GM12878 (cell line): ENCODE data around the gene ASRGL1. TPM values are rescaled to one million over a fixed set of nuclear protein-coding genes. Genes with fewer than 3 reads are reported as not detected.

ENCODE experiments used
- CREB1 ChIP-seq: IDR thresholded peaks from 2 replicates; pipeline ENCODE4 v1.6.1; 2012; ENCODE audit warnings: low read depth, mild to moderate bottlenecking, inconsistent platforms
- EP300 ChIP-seq, 2 experiments: fragments of 150-350 bp in 1 of 2; IDR thresholded peaks; 2 replicates each; pipeline ENCODE4 v1.6.1; 2011 to 2012; ENCODE audit warnings: low read depth in 2 of 2, low read length in 2 of 2, borderline replicate concordance in 1 of 2, improper control_type of control experiment in 1 of 2, inconsistent platforms in 1 of 2; ENCODE audit not compliant: control insufficient read depth in 1 of 2
- NFYB ChIP-seq: IDR thresholded peaks from 2 replicates; pipeline ENCODE4 v1.6.1; 2011; ENCODE audit warnings: low read depth, mild to moderate bottlenecking, low read length, improper control_type of control experiment, moderate library complexity; ENCODE audit not compliant: insufficient read depth
- NR2F1 ChIP-seq: fragments of 450-650 bp; conservative IDR thresholded peaks from 2 replicates; pipeline ENCODE4 v1.6.1; 2017; ENCODE audit warnings: mild to moderate bottlenecking
- POU2F2 ChIP-seq: IDR thresholded peaks from 3 replicates; pipeline ENCODE4 v1.6.1; 2011; ENCODE audit warnings: low read depth, mild to moderate bottlenecking, low read length, borderline replicate concordance
- RUNX3 ChIP-seq: IDR thresholded peaks from 2 replicates; pipeline ENCODE4 v1.6.1; 2012; ENCODE audit warnings: low read length, inconsistent platforms
- polyA plus RNA-seq, 11 experiments: library from polyadenylated mRNA; depleted of rRNA in 4 of 11; unstranded in 6 of 11; stranded (reverse) in 5 of 11; fragments of >200 nt; fragmentation: Nextera tagmentation in 4 of 11; fragmentation: Illumina TruSeq in 1 of 11; extraction: Ambion mirVana in 4 of 11; extraction: Trizol in 1 of 11; gene quantifications; 1 replicate in 1 of 11; 2 replicates in 10 of 11; pipeline versions ENCODE4 v1.2.1 to v1.2.3, GENCODE V29; 2011 to 2016; ENCODE audit warnings: inconsistent platforms in 2 of 11, missing spikeins in 2 of 11, low read depth in 1 of 11
- total RNA-seq, 4 experiments: library from RNA; depleted of rRNA in 3 of 4; stranded (reverse); fragments of >200 nt in 3 of 4; fragmentation: Illumina TruSeq in 1 of 4; extraction: Trizol in 1 of 4; gene quantifications; 2 replicates each; pipeline versions ENCODE4 v1.2.1 to v1.2.3, GENCODE V29; 2013 to 2021
- TF ChIP-seq, protein P1 (sequence below): fragments of 450-650 bp; IDR thresholded peaks from 2 replicates; pipeline ENCODE4 v1.6.1; 2017; ENCODE audit warnings: mild to moderate bottlenecking, moderate library complexity
- TF ChIP-seq, protein P2 (sequence below): IDR thresholded peaks from 2 replicates; pipeline ENCODE4 v1.6.1; 2011; ENCODE audit warnings: low read depth, mild to moderate bottlenecking, low read length, moderate library complexity, borderline replicate concordance; ENCODE audit errors: extremely low read depth

ASRGL1 gene
- total and polyA plus RNA-seq, 10 of the 15 experiments (the other 5 are each of a cell fraction or from before 2014, with no cell fraction given): 0.97 to 24.5 (median 4.8) TPM

DNA sequence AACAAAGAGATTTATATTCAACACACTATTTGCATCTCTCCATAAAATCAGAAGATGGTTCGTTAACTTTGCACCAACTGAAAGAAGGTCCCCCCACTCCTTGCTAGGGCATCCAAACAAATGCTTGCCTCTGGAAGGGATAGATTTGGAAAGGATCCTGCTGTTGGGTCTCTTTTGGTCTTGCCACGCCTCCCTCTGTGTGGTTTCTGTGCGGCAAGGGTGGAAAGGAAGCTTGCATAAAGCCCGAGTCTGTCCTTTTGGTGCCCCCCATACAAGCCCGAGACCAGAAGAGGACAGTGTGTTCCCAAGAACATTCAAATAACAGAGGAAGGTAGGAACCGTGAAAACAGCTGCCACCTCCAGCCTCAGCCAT is 96.6 kb downstream of the ASRGL1 start (continued):
- TF ChIP-seq, protein P1, sequence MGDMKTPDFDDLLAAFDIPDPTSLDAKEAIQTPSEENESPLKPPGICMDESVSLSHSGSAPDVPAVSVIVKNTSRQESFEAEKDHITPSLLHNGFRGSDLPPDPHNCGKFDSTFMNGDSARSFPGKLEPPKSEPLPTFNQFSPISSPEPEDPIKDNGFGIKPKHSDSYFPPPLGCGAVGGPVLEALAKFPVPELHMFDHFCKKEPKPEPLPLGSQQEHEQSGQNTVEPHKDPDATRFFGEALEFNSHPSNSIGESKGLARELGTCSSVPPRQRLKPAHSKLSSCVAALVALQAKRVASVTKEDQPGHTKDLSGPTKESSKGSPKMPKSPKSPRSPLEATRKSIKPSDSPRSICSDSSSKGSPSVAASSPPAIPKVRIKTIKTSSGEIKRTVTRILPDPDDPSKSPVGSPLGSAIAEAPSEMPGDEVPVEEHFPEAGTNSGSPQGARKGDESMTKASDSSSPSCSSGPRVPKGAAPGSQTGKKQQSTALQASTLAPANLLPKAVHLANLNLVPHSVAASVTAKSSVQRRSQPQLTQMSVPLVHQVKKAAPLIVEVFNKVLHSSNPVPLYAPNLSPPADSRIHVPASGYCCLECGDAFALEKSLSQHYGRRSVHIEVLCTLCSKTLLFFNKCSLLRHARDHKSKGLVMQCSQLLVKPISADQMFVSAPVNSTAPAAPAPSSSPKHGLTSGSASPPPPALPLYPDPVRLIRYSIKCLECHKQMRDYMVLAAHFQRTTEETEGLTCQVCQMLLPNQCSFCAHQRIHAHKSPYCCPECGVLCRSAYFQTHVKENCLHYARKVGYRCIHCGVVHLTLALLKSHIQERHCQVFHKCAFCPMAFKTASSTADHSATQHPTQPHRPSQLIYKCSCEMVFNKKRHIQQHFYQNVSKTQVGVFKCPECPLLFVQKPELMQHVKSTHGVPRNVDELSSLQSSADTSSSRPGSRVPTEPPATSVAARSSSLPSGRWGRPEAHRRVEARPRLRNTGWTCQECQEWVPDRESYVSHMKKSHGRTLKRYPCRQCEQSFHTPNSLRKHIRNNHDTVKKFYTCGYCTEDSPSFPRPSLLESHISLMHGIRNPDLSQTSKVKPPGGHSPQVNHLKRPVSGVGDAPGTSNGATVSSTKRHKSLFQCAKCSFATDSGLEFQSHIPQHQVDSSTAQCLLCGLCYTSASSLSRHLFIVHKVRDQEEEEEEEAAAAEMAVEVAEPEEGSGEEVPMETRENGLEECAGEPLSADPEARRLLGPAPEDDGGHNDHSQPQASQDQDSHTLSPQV: no peak
- no peak for TF ChIP-seq EP300 (IDR thresholded peaks at IDR 0.05; ENCODE audit: borderline replicate concordance in 1 of 2, control insufficient read depth in 1 of 2, low read depth in 2 of 2, low read length in 2 of 2)
- no peak for TF ChIP-seq POU2F2
- no peak for TF ChIP-seq NFYB
- TF ChIP-seq RUNX3: no peak
- TF ChIP-seq CREB1: no peak
- TF ChIP-seq NR2F1: no peak
- TF ChIP-seq, protein P2, sequence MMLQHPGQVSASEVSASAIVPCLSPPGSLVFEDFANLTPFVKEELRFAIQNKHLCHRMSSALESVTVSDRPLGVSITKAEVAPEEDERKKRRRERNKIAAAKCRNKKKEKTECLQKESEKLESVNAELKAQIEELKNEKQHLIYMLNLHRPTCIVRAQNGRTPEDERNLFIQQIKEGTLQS: no peak
